Right atrium auricular region (tissue), 2 donors: ENCODE results near the gene NME9. TPM values are rescaled to one million over a fixed set of nuclear protein-coding genes. Genes with fewer than 3 reads are reported as not detected.
A peak's percentile ranks its signal among the peaks of the same experiment; 100 is the strongest.

Experiments used
- DNase-seq: peaks from one replicate; pipeline ENCODE4 v3.0.0-alpha.2; 2019; ENCODE audit warnings: low spot score
- H3K27ac ChIP-seq, 2 donors: fragments of 200-600 bp; sonication (generic); 1 replicate in 1 of 2; 2 replicates in 1 of 2; pipeline ENCODE4 v1.5.1; 2016 to 2019
- H3K27me3 ChIP-seq, 2 donors: fragments of 200-600 bp; sonication (generic); one replicate each; pipeline versions ENCODE4 v1.5.1 to v1.6.0; 2017 to 2019
- H3K36me3 ChIP-seq: fragments of 200-600 bp; sonication (generic); one replicate; pipeline ENCODE4 v1.5.1; 2016
- H3K4me1 ChIP-seq, 2 donors: fragments of 200-600 bp; sonication (generic); one replicate each; pipeline versions ENCODE4 v1.5.1 to v1.6.0; 2017 to 2019
- H3K4me3 ChIP-seq, 2 donors: fragments of 200-600 bp; sonication (generic); 1 replicate in 1 of 2; 2 replicates in 1 of 2; pipeline ENCODE4 v1.5.1; 2017 to 2019; ENCODE audit warnings: mild to moderate bottlenecking in 1 of 2, moderate library complexity in 1 of 2
- H3K9me3 ChIP-seq, 2 donors: fragments of 200-600 bp; sonication (generic); one replicate each; pipeline ENCODE4 v1.5.1; 2019
- total RNA-seq, 2 donors: library from RNA; depleted of rRNA; stranded (reverse); fragments of >200 nt; gene quantifications; one replicate each; pipeline ENCODE4 v1.1.0, GENCODE V29; 2016
- TF ChIP-seq, protein P1 (sequence below), 2 donors: fragments of 200-600 bp; sonication (generic); IDR thresholded peaks; one replicate each; pipeline ENCODE4 v1.5.1; 2019; ENCODE audit warnings: antibody characterized with exemption in 2 of 2

NME9 gene
- total RNA-seq, 2 donors from 2014 or later = not detected

DNA sequence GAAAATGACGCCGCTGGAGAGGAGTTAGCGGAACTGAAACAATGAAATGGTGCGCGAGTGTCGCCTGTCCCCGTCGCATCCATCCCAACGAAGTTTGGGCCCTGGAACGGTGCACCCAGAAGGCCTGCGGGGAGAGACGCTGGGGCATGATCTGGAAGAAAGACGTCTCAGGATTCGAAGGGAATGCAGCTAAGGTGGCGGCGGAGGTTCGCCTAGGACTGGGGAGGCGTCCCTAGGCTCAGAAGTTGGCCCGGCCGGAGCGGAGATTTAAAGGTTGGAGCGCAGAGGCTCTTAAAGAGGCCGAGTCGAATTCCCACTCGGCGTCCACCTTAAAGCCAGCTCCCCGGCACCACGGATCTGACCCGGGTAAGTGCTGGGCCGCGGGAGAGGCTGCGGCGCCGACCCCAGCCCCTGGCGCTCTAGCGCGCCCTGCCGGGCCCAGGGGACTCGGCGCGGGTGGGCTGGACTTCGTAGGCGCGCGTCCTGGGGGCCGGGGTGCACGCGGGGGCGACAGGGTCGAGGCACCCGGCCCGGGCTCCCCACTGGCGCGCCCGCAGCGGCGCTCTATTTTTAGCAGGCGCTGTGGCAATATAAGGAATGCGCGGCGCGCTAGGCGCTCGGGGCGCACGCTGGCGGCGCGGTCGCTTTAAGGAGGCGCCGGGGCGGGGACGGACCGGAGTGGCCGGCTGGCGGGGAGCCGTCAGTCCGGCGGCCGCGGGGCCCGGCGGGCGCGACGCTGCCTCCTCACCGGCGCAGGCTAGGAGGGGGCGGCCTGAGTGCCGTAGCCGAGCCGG is 18.5 kb upstream of the NME9 start, which contains the start of gene MRAS:
MRAS (plus strand) TSS at position 620 of the 794 bp plus-strand sequence. CDS start 24,305 bp downstream, outside the sequence.
- Histone ChIP-seq H3K9me3 (no peaks in the 10 kb centered on the region), H3K36me3 (no peaks in the 10 kb centered on the region), H3K4me1 (peaks cover 0 to 45% of the 10 kb centered on the region in 2 donors), H3K27me3 (no peaks in the 10 kb centered on the region), H3K4me3 (peak within 1 kb of the TSS; percentile 88 to 94), H3K27ac (peak within 1 kb of the TSS; percentile 94 to 97)
- peak; percentile 87 for DNase-seq
- TF ChIP-seq, protein P1, sequence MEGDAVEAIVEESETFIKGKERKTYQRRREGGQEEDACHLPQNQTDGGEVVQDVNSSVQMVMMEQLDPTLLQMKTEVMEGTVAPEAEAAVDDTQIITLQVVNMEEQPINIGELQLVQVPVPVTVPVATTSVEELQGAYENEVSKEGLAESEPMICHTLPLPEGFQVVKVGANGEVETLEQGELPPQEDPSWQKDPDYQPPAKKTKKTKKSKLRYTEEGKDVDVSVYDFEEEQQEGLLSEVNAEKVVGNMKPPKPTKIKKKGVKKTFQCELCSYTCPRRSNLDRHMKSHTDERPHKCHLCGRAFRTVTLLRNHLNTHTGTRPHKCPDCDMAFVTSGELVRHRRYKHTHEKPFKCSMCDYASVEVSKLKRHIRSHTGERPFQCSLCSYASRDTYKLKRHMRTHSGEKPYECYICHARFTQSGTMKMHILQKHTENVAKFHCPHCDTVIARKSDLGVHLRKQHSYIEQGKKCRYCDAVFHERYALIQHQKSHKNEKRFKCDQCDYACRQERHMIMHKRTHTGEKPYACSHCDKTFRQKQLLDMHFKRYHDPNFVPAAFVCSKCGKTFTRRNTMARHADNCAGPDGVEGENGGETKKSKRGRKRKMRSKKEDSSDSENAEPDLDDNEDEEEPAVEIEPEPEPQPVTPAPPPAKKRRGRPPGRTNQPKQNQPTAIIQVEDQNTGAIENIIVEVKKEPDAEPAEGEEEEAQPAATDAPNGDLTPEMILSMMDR (IDR thresholded peaks at IDR 0.05) = peak; percentile 45 to 56

DNA sequence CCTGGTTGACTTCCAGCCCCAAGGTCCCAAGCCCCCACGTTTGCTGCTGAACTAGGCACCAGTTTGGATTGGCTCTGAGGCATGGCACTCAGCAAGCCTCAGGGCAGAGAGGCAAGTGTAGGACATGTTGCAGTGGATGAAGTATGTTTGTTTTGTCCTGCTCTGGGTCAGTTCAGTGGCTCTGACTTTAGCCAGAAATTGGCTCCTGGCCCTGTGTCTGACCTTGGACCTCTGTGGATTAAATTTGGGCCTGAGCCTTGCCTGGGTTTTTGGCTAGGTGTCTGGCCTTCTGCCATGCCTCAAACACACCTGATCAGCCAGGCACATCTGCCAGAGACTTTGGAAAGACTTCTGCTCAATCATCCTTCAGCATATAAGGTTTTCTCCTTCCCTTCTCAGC is 15.1 kb upstream of the NME9 start:
- peaks cover 0 to 13% of the 10 kb centered on the region in 2 donors for H3K4me1 ChIP-seq
- H3K4me3 ChIP-seq = no peak overlapping the region
- H3K9me3 ChIP-seq = no peaks in the 10 kb centered on the region
- no peak for DNase-seq
- TF ChIP-seq, protein P1 (IDR thresholded peaks at IDR 0.05) = no peak
- H3K27me3 ChIP-seq = no peaks in the 10 kb centered on the region
- H3K27ac ChIP-seq = no peak overlapping the region
- no peaks in the 10 kb centered on the region for H3K36me3 ChIP-seq

DNA sequence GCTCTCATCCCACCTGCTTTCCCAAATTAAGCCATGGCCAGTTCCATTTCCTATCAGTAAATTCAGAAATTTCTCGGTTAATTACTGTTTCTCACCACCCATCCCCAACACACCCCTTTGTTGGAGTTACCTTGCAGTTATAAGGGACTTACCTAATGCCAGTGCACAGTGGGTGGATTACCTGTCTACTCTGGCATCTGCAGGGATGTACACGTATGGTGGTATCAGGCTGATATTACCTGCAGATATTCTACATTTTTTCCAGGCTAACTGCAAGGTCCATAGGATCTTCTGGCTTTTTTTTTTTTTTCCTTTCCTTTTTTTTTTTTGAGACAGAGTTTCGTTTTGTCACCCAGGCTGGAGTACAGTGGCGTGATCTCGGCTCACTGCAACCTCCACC is 10.9 kb upstream of the NME9 start:
- H3K27me3 ChIP-seq = no peaks in the 10 kb centered on the region
- DNase-seq = no peak
- H3K4me3 ChIP-seq = no peak overlapping the region
- no peaks in the 10 kb centered on the region for H3K36me3 ChIP-seq
- H3K4me1 ChIP-seq = no peaks in the 10 kb centered on the region
- no peaks in the 10 kb centered on the region for H3K9me3 ChIP-seq
- no peak overlapping the region for H3K27ac ChIP-seq
- TF ChIP-seq, protein P1 (IDR thresholded peaks at IDR 0.05) = no peak

DNA sequence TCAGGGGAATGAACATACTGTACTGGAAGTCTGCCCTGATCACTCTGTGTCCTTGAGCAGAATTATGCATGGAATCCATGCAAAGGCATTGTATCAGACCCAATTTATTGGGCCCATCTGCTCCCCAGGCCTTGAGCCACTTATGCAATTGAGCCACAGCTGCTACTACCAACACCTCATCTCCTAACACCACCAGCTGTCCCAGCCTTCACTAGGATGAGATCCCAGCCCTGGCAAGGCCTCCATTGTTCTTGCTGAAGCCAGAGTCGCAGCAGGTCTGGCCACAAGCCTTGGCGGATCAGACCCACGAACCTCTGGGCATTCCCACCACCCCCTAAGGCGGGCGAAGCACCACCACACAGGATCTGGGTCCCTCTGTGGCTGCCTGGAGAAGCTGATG is 9.2 kb upstream of the NME9 start:
- TF ChIP-seq, protein P1 (IDR thresholded peaks at IDR 0.05) = no peak
- H3K4me3 ChIP-seq = no peak overlapping the region
- H3K9me3 ChIP-seq = no peaks in the 10 kb centered on the region
- no peaks in the 10 kb centered on the region for H3K36me3 ChIP-seq
- H3K4me1 ChIP-seq = no peaks in the 10 kb centered on the region
- H3K27ac ChIP-seq = no peak overlapping the region
- no peak for DNase-seq
- no peaks in the 10 kb centered on the region for H3K27me3 ChIP-seq

DNA sequence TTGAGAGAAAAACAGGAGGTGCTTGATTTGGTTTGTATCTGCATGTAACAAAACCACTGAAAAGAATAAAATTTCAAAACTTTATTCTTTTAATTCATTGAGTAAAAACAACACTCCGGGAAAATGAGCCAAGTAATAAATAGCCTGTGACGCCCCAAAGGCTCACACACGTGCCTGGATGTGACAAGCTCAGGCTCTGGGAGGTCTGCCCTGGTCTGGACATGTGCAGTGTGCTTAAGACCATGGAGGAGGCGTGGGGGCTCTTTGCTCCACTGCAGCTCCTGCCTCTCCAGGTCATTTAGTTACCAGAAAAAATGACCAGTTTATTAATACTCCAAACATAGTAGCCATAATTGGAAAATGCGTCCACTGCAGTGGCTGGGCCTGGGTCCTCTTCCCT is 8.6 kb upstream of the NME9 start:
- Histone ChIP-seq H3K27me3 (no peaks in the 10 kb centered on the region), H3K4me3 (no peak overlapping the region), H3K36me3 (no peaks in the 10 kb centered on the region), H3K4me1 (no peaks in the 10 kb centered on the region), H3K9me3 (no peaks in the 10 kb centered on the region), H3K27ac (no peak overlapping the region)
- TF ChIP-seq, protein P1 (IDR thresholded peaks at IDR 0.05) = no peak
- DNase-seq = no peak
